HL-60 (cell line): ENCODE results near the gene DLL1.

Experiments used
- DNase-seq, 2 experiments: peaks; one replicate each; pipeline ENCODE4 v3.0.0-alpha.2; 2010 to 2020; ENCODE audit warnings: low read depth in 1 of 2, low spot score in 1 of 2
- H3K27ac ChIP-seq: fragments of 250-450 bp; sonication (Bioruptor Pico); replicated peaks from 2 replicates; pipeline ENCODE4 v1.5.1; 2020; ENCODE audit warnings: mild to moderate bottlenecking, moderate library complexity
- H3K27me3 ChIP-seq: fragments of 250-450 bp; sonication (Bioruptor Pico); 2 replicates; pipeline ENCODE4 v1.5.1; 2021; ENCODE audit warnings: mild to moderate bottlenecking, moderate library complexity; ENCODE audit not compliant: insufficient read depth, poor library complexity, severe bottlenecking
- H3K4me3 ChIP-seq: replicated peaks from 2 replicates; pipeline ENCODE4 v1.5.1; 2011; ENCODE audit warnings: mild to moderate bottlenecking, control low read depth, low read length; ENCODE audit not compliant: insufficient read depth
- GABPA ChIP-seq: IDR thresholded peaks from 2 replicates; pipeline ENCODE4 v1.6.1; 2012; ENCODE audit warnings: low read depth
- POLR2AphosphoS5 ChIP-seq: IDR thresholded peaks from 2 replicates; pipeline ENCODE4 v1.6.1; 2012; ENCODE audit warnings: low read depth
- SPI1 ChIP-seq: IDR thresholded peaks from 2 replicates; pipeline ENCODE4 v1.6.1; 2012; ENCODE audit warnings: low read depth, mild to moderate bottlenecking, borderline replicate concordance
- TF ChIP-seq, protein P1 (sequence below): IDR thresholded peaks from one replicate; pipeline ENCODE4 v1.5.1; 2011; ENCODE audit warnings: low read length, control low read depth, inconsistent platforms; ENCODE audit not compliant: insufficient read depth
- TF ChIP-seq, protein P2 (sequence below): IDR thresholded peaks from 2 replicates; pipeline ENCODE4 v1.6.1; 2012; ENCODE audit warnings: low read depth; ENCODE audit not compliant: insufficient replicate concordance

Gene DLL1

GRCh38 chr6:170272341-170273065 is 18.4 kb downstream of the DLL1 start:
- peak overlapping the region; percentile 35 for H3K4me3 ChIP-seq
- H3K27ac ChIP-seq: no peak overlapping the region
- H3K27me3 ChIP-seq: peaks cover 5% of the 10 kb centered on the region
- no peak for DNase-seq
- no peak for TF ChIP-seq GABPA
- TF ChIP-seq, protein P1, sequence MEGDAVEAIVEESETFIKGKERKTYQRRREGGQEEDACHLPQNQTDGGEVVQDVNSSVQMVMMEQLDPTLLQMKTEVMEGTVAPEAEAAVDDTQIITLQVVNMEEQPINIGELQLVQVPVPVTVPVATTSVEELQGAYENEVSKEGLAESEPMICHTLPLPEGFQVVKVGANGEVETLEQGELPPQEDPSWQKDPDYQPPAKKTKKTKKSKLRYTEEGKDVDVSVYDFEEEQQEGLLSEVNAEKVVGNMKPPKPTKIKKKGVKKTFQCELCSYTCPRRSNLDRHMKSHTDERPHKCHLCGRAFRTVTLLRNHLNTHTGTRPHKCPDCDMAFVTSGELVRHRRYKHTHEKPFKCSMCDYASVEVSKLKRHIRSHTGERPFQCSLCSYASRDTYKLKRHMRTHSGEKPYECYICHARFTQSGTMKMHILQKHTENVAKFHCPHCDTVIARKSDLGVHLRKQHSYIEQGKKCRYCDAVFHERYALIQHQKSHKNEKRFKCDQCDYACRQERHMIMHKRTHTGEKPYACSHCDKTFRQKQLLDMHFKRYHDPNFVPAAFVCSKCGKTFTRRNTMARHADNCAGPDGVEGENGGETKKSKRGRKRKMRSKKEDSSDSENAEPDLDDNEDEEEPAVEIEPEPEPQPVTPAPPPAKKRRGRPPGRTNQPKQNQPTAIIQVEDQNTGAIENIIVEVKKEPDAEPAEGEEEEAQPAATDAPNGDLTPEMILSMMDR: no peak
- TF ChIP-seq, protein P2, sequence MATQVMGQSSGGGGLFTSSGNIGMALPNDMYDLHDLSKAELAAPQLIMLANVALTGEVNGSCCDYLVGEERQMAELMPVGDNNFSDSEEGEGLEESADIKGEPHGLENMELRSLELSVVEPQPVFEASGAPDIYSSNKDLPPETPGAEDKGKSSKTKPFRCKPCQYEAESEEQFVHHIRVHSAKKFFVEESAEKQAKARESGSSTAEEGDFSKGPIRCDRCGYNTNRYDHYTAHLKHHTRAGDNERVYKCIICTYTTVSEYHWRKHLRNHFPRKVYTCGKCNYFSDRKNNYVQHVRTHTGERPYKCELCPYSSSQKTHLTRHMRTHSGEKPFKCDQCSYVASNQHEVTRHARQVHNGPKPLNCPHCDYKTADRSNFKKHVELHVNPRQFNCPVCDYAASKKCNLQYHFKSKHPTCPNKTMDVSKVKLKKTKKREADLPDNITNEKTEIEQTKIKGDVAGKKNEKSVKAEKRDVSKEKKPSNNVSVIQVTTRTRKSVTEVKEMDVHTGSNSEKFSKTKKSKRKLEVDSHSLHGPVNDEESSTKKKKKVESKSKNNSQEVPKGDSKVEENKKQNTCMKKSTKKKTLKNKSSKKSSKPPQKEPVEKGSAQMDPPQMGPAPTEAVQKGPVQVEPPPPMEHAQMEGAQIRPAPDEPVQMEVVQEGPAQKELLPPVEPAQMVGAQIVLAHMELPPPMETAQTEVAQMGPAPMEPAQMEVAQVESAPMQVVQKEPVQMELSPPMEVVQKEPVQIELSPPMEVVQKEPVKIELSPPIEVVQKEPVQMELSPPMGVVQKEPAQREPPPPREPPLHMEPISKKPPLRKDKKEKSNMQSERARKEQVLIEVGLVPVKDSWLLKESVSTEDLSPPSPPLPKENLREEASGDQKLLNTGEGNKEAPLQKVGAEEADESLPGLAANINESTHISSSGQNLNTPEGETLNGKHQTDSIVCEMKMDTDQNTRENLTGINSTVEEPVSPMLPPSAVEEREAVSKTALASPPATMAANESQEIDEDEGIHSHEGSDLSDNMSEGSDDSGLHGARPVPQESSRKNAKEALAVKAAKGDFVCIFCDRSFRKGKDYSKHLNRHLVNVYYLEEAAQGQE: no peak
- no peak for TF ChIP-seq POLR2AphosphoS5
- no peak for TF ChIP-seq SPI1

DNA sequence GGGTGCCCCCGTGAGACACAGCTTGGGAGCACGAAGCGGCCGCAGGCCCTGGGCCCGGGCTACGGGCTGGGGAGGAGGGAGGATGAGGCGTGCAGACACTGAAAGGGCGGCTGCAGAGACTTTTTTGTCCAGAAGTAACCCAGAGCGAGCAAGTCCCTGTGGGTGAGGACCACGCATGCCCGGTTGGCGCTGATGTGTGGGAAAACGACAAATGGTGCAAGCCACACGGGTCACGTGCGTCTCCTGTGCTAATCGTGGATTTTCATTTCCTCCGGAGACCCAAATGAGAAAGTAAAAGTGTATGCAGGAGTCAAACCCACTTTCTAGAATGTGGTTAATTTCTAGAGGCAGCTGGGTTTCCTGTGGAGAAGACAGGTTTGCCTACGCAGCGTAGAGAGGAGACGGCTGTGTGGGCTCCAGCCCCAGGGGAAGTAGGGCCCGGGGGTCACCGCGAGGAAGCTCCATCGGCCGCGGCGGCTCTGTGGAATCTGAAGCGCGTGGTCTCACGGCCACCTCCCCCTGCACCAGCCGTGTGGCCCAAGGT is 19.0 kb downstream of the DLL1 start:
- H3K27me3 ChIP-seq: peaks cover 5% of the 10 kb centered on the region
- TF ChIP-seq SPI1: no peak
- peak overlapping the region; percentile 35 for H3K4me3 ChIP-seq
- DNase-seq: peak; percentile 45 to 69
- no peak overlapping the region for H3K27ac ChIP-seq

DNA sequence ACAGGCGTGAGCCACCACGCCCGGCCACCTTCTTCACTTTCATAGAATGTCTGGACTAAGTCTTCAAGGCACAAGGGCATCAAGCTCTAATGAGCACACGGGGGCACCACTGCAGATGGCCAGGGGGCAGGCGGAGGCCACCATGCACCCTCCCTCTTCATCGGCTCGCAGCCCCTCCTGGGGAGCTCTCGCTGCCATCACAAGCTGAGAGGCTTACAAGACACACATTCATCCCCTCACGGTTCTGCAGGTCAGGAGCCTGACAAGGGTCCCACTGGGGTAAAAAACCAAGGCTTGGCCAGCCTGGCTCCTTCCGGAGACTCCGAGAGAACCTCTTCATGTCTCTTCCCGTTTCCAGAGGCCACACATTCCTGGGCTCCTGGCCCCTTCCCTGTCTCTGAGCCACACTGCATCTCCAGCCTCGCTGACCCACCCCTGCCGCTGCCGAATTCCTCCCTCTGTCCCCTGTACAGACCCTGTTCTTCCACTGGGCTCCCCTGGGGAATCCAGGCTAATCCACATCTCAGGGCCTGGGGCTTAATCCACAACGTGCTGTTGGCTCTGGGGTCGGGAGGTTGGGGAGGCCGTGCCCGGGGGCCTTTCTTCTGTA is 19.8 kb downstream of the DLL1 start:
- TF ChIP-seq, protein P1: no peak
- TF ChIP-seq, protein P2: no peak
- TF ChIP-seq SPI1 (no peak), POLR2AphosphoS5 (no peak), GABPA (no peak)
- peaks cover 5% of the 10 kb centered on the region for H3K27me3 ChIP-seq
- no peak for DNase-seq
- H3K4me3 ChIP-seq: no peak overlapping the region
- no peak overlapping the region for H3K27ac ChIP-seq

DNA sequence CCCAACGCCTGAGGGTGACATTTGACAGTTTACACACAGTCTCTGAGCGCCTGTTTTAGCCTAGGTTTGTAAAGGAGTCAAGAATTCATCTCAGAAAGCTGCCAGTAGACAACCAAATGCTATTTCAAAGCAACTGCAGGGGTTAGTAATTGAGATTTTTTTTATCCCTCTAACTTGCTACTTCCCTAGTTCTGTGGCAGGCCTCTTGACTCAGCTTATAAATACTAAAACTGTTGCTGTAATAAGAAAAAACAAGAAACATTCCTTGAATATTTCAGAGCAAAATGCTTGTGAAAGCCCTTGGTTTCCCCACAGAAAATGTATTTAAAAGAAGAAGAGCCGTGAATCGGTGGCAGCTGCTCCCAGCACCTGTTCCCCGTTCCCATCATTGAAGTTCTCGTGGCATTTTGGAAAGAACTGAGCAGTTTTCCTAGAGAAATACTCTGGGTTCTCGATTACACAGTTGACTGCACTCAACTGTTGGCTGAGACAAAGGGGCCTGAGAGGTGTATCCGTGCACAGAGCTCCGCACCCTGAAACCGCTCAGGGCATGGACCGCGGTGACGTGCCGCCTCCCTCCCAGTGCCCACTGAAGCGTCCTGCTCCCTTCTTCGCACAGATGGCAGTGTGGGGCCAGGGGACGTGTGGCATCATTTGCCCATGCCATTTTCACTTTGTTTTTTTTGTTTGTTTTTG is 20.9 kb downstream of the DLL1 start:
- no peak for TF ChIP-seq SPI1
- no peak for DNase-seq
- Histone ChIP-seq H3K4me3 (no peak overlapping the region), H3K27ac (no peak overlapping the region), H3K27me3 (peaks cover 5% of the 10 kb centered on the region)
